T-helper 2 cell treated with Interferon-gamma antibody and Interleukin-4, amounts not matched to agents 100 ng/mL and 5 ng/mL, for 36 hours (primary cell): ENCODE data around the gene BRSK2. TPM values are rescaled to one million over a fixed set of nuclear protein-coding genes. Genes with fewer than 3 reads are reported as not detected.

Experiments used
- intact Hi-C: fragments of 100-400 bp; cut with micrococcal nuclease; formaldehyde crosslinking; loops from one replicate; pipeline ENCODE4 v1.15.1; 2023
- total RNA-seq: library from RNA; stranded (reverse); gene quantifications from 2 replicates; pipeline ENCODE4 v1.2.3, GENCODE V29; 2022

The BRSK2 gene
- total RNA-seq, 1 donor from 2014 or later, result not detected

GRCh38 chr11:1396375-1396841, 6.7 kb downstream of the BRSK2 start:
- intact Hi-C loops, result no loop called here

DNA sequence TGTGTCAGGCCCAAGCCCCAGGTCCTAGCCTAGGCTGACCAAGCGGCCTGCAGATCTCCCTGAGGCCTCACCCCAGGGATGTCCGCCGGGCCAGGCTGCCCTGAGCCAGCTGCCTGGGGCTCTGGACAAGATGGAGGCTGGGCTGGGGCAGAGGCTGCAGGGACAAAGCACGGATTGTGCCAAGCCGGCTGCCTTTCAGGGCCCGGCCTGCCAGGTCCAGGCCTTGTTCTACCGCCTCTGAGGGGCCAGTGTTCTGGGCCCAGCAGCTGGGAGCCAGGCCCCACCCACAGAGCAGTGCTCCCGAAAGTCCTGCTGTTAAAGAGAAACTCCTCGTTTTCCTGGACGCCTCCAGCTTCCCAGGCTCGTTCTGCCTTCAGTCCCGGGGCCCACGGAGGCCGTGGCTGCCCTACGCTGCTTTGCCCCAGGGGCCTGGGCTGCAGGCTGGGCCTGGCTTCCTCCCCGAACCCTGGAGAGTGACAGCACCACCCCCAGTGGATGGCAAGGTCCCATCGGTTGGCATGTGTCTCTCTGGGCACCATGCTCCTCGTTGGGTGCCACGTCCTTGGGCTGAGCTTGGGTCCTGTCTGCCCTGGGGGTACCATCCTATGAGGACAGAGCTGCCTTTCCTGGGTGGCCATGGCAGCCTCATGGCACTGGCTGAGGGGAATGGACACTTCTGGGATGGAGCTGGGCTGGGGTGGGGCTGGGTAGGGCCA, 7.6 kb downstream of the BRSK2 start:
- intact Hi-C loops, result no loop called here

DNA sequence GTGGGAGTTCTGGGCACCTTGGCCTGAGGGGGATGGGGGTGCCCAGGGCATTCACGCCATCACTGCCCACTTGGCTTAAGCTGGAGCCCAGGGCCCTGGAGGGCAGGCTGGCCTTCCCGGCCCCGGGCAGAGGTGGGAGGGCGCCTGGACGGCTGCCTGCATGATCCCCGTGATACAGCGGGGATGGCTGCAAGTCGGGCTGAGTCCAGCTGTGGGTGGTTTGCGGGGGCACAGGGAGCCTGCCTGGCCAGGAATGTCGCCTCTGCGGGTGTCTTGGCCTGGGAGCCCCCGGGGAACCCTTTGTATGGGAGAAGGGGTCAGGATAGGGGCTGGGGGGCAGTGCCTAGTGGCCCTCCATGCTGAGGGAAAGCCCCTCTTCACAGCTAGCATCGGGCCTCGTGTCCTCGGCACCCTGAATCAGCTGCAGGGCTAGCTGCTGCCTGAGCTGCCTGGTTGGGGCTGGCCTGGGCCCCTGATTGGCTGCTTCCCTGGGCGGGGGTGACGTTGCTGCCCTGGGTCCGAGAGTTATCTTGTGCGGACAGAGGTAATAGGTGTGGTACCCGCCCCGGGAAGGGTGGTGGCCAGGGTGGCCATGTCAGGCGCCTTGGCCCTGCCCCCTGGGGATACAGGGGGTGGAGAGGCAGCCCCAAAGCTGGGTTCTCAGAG, 8.3 kb downstream of the BRSK2 start:
- intact Hi-C loops, result no loop called here

DNA sequence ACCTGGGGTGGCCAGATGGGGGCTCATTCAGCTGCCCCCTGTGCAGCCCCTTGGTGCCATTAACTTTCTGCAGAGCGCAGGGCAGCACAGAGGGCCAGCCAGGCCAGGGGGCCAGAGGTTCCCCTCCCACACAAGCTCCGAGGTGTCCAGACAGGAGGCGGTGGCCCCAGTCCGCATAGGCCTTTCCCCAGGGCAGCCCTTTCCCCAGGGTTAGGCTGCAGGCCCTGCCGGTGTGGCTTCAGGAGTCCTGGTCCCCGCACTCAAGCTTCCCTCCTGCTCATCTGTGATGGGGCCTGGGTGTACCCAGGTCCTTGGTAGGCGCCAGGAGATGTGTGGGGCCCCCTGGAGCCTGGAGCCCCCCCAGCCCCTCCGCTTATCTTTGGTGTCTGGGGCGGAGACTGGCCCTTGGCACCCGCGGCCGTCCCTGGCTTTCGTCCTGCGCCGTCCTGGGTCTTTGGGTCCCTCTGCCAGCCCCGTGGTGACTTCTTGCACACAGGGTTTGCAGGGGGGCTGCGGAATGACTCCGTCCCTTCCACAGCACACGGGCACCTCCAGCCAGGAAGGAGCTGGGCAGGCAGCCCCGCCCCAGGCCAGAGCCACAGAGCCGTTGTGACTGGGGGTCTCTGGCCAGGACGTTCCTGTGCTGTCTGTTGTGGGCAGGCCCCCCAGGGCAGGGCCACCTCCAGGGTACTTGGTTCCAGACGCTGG, 8.9 kb downstream of the BRSK2 start:
- intact Hi-C loops, result no loop called here

GRCh38 chr11:1399386-1400316, 9.9 kb downstream of the BRSK2 start:
- intact Hi-C loops, result no loop called here

- intact Hi-C loops, result no loop called here
Measured at GRCh38 chr11:1400317-1401170, 10.8 kb downstream of the BRSK2 start.

DNA sequence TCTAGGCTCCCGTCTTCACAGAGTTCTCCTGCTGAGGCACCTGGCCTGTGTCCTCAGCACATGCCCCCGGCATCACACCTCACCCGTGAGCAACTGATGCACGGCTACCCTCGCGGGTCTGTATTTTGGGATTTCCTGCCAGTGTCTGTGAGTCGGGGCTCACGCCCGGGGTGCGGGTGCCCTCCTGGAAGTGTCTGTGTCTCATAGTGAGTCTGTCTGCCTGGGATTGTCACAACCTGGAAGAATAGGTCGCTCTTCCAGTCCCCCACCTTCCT, 11.4 kb downstream of the BRSK2 start:
- intact Hi-C loops, result no loop called here

DNA sequence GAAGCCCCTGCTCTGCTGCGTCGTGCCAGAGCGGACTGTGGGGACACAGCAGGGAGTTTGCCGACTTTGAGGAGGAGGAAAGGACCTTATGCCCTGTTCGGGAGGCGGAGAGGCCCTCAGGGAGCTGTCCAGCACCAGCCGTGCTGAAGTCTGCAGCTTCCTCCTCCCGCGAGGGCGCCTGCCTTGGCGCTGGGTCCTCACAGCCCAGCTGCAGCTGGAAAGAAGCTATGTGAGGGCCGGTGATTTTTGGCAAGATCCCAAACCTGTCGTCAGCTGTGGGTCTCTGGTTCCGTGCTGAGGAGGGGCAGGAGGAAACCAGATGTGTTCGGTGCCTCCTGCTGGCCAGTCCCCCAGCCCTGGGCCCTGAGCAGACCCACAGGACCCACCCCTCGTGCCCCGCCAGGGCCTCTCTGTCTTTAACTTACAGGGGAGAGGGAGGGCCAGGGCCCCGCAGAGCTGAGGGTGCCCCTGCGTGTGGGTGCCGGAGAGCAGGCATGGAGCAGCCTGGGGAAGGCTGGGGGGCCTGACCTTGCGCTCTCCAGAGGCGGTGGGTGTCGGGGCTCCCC, 12.0 kb downstream of the BRSK2 start:
- intact Hi-C loops, result no loop called here

DNA sequence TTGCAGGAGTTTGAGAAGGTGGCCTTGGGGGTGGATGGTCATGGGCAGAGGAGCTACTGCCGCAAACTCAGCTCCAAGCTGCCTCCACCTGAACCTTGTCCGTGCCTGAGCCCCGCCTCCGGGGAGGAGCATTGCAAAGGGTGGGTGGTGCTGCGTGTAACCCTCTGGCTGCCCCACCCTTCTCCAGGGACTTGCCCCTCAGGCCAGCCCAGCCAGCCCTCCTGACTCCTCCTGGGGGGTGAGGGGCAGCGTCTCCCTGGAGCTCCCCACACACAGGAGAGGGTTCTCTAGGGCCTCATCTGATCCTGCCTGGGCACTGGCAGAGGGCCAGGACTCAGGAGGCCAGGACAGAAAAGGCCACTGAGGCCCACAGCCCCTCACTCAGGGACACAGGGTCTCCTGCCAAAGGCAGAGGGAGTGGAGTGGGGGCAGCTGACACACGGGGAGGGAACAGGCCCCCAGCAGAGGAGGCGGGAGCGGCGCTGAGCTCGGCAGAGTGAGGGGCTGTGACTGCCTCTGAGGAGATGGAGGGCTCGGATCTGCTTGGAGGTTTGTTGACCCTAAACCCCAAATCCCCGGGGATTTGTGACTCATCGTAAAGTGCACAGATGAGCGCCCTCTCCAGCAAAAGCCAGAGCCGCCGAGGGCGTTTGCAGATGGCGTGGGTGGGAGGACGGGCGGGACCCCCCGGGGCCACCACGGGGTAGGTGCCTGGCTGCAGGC, 12.8 kb downstream of the BRSK2 start:
- intact Hi-C loops, result no loop called here

DNA sequence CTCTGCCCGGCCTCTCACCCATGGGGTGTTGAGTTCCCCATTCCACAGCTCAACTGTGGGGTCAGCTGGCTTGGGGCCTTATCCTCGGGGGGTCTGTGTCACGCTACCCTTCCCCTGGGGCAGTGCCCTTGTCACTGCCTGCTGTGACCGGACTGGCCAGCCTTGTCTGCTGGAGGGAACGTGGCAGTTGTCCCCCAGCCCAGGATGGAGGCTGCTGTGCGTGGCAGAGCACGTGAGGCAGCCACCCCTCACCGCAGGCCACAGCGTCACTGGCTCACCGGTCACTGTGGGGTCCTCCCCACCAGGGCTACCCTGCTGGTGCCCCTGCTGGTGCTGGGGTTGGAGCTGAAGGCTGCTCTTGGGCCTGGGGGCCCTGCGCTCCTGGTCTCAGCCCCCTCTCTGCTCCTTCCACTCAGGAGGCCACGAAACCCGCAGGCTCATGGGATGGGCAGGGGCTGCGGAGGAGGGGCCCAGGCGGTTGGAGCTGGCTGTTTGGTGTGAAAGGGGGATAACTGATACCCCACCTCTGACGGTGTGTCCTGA, 13.4 kb downstream of the BRSK2 start:
- intact Hi-C loops, result no loop called here

DNA sequence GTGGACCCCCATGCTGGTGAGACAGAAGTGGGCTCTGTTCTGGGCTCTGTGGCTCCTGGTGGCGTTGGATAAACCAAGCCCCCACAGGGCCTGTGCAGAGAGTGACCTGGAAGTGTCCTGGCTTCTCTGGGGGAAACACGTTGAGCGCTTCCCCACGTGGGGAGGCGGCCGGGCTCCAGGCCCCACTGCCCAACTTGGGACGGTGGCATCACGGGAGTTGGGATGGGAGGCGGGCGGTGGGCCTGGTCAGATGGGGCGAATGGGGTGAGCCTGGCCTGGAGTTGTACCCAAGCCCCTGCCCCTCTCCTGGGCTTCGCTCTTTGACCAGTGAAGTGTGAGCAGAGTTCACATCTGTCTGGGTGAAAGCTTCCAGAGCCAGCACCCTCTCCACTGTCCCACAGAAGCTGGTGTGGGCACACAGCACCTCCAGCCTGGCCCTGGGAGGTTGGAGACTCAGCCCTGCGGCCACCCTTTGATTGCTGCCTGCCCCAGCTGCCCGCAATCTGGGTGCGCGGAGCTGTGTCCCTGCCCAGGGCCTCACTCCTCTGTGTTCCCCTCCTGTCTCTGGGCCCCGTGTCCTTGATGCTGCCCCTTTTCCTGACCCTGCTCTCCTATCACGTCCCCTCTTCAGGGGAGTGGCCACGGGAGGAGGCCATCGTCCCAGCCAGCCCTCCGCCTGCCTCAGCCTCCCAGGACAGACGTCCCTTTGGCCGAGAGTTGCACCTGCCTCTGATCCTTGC, 14.2 kb downstream of the BRSK2 start:
- intact Hi-C loops, result no loop called here

- intact Hi-C loops, result no loop called here
Measured at GRCh38 chr11:1404461-1405185, 14.9 kb downstream of the BRSK2 start.

GRCh38 chr11:1405186-1406020, 15.7 kb downstream of the BRSK2 start:
- intact Hi-C loops, result no loop called here

- intact Hi-C loops, result no loop called here
Measured at GRCh38 chr11:1406571-1407485, 17.1 kb downstream of the BRSK2 start.

DNA sequence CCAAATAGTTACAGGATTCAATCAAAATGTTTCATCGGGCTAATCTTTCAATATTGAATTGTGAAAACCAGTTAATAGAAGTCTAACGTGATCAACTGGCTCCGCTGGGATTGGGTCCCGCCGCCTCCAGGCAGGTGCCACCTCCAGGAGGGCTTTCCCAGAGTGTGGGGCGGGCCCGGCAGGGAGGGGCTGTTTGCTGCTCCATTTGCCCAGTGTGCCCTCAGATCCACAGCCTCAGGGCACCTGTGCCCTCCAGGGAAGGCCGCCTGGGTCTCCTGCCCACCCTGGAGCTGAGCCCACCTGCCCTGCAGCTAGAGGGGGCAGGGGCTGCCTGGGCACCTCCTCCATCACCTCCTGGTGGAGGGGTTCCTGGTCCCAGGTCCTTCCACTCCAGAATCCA, 17.9 kb downstream of the BRSK2 start:
- intact Hi-C loops, result no loop called here

GRCh38 chr11:1408346-1408745, 18.6 kb downstream of the BRSK2 start:
- intact Hi-C loops, result no loop called here
